Head of caudate nucleus (tissue), 42 donors: ENCODE results near the gene PKP4.

ENCODE experiments used
- DNase-seq, 42 donors: peaks; one replicate each; pipeline versions ENCODE4 v3.0.0 to v3.0.0-alpha.2; 2020 to 2021; ENCODE audit warnings: mixed read lengths in 7 of 42
- intact Hi-C: fragments of 100-400 bp; cut with DNase I; formaldehyde crosslinking; loops from one replicate; pipeline ENCODE4 v1.15.0; 2022

Gene PKP4

DNA sequence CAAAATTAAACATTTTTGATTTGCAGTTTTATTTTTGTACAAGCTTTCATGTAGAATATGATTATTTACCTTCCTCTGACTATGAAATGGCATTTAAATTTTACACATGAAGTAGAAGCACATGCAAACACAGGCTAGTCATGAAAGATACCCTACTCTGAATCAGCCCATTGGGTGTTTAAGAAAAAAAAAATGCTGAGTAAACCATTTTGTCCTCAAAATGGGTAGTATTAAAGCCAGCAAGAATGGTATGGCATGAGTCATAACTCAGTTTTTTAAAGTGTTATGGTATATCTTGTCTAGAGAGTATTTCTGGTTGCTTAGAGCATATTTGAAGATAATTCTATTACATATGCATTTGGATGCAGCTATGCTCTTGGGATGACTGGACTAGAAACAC, 55.0 kb downstream of the PKP4 start:
- intact Hi-C loops, result no loop called here
- no peak for DNase-seq

DNA sequence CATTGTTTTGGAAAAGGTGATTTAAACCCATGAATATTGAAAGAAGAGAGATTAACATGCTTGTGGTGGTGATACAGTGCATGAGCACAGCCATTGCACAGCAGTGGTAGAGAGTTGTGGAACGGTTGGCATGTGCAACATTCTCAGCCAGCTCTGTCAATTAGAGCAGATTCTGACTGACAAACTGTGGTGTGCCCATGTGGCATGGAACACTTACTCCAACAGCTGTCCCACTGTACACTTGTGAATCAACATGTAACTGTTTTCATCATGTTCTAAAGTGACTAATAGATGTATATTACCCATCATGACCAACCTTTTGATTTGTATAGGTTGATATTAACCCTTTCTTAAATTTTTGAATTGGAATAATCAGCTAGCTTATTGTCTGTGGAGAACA, 55.6 kb downstream of the PKP4 start:
- intact Hi-C loops, result no loop called here
- no peak for DNase-seq

DNA sequence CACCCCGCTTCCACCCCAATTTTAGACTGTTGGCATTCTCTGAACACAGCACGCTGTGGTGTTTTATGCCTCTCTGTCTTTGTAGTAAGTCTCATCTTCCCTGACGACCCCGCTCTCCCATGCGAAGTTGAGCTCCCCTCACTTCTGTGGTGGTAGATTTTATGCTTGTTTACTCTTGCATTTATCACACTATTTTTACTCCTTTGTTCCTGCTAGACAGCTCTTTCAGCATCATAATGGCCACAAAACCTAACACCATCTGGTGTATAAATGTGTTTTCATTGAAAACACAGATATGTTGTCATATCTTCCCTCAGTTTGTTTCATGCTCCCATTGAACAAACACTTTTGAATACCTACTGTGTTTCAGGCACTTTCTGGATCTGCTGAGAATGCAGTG, 57.1 kb downstream of the PKP4 start:
- intact Hi-C loops, result no loop called here
- DNase-seq, result no peak

- intact Hi-C loops, result no loop called here
- no peak for DNase-seq
Observed at GRCh38 chr2:158518084-158518483, 61.3 kb downstream of the PKP4 start.

DNA sequence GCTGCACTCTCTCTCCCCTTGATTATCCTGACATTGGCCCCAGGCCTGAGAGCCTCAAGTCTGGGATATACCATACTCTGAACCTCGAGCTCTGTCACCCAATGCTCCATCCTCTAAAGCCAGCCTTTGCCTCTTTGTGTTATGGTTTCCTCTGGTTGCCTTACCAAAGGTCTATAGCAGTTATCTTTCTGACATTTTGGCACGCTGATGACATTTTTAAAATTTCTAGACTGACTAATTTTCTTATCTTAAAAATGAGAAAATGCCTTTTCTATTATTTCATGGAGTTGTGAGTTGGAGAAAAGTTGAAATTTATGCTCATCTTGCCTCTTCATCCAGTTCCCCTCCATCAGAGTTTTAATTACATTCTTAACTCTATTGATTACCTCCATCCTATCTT, 62.7 kb downstream of the PKP4 start:
- intact Hi-C loops, result no loop called here
- DNase-seq, result no peak

DNA sequence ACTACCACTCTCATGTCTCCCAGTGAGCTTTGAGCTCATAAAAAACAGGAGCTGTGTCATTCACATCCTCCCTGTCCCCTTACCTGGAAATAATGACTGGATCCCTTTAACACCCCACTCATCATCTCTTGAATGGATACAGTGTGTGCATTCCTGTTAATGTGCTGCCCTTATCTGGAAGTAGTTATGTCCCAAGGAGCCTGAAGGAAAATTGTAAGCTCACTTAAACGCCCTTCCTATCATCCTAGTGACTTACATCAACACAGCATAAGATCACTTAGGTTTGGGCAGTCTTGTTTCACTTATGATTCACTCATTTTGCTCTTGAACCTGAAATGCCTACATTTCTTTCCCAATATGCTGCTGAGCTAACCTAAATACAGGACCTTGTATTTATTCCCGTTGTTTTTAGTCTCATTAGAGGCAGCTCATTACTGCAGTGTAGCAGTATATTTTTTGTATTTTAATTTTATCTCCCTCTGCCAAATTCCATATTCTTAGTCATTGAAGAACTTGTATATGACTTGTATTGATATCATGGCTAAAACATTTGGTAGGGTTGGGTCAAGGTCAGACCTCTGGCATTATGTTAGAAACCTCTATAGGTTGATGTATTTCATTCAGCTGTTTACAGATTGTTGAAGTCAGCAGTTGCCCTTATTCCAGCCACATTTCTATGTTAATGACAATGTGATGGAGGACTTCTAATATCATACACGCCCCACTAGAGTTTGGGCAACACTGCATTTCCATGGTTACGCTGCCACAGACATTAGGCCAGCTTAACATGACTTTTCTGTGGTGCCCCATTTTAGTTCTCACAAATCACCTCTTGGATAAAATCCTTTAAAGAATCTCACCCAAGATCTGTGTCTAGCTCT, 72.9 kb downstream of the PKP4 start:
- no peak for DNase-seq
- intact Hi-C loops, result no loop called here

DNA sequence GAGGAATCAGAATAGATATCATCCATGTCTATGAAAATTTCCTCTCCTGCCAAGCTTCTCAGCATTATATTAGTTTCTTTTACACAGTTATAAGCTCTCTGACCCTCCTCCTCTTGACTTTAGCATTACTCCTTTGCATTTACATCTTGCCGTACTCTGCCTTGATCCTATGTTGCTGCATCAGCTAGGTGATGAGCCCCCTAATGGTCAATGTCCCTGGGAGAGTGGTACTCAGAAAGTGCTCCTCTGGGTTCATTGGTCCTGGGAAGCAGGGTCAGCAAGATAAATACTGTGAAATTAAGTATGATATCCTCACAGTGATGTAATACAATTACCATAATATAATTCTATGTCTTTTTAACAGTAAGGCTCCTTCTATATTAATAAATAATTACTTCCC, 74.1 kb downstream of the PKP4 start:
- intact Hi-C loops, result no loop called here

GRCh38 chr2:158533009-158533408, 76.3 kb downstream of the PKP4 start:
- no peak for DNase-seq
- intact Hi-C loops, result no loop called here

More for the DNA sequence above, 74.1 kb downstream of the PKP4 start:
- no peak for DNase-seq

DNA sequence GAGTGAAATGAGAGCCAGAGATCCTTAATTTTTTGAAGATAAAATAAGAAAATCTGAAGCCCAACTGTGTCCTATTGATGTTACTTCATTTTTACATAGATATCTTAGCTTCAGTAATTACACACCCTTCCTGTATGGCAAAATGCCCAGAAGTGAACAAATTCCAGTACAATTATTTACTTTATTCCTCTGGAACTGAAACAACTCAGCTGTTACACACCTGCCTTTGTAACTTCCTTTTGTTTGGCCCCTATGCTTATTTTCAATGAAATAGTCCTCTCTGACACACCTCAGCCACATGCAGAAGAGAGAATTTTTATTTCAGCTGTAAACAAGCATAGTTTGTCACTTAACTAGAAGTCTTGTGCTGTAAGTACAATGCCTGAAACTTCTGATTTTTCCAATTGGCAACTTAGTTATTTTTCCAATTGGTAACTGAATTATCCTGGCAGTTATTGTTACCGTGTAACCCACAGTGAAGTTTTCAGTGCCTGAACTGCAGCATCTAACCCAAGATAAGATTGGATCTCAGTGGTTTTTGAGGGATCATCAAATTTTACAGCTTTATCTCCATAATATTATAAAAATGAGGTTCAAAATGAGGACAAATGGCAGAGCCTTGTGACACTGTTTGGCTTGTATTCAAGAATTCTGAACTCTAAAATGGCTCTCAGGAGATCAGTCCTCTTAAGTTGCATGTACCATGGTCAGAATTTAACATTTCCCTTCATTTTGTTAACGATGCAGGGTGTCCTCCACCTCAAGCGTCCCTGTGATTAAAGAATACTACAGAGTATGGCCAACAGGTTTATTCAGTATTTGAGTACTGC, 82.6 kb downstream of the PKP4 start:
- intact Hi-C loops, result no loop called here
- DNase-seq, result no peak

DNA sequence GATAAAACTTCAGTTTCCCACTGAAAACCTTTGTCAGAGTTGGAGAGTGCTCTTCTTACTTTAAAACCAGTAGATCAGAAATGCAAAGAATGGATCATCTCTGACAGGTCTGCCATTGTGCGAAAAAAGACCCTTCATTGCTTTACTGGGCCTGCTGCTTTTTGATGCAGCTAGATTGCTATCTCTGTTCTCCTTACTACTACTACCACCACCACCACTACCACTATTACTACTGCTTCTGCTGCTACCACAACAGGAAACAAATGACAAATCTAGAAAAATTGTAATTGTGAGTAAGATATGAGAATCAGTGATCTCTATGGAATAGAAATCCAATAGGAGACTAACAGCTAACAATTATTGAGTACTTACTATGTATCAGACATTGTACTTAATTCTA, 85.8 kb downstream of the PKP4 start:
- intact Hi-C loops, result no loop called here
- DNase-seq, result no peak

DNA sequence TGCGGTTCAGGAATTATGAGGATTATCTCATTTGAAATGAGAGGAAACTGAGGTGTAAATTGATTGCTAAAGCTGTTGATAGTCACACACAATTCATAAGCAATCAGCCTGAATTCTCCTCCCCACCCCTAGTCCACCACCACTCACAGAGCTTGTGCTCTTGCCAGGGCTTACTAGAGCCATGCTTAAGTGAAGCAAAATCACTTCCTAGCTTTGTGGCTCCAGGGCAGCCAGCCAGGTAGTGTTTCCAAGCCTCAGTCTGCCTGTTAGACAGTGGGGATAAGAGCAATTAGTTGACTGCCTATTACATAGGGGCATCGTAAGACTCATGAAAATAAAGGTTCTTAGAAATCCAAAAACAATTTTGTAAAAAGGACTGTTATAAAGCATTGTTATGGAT, 87.2 kb downstream of the PKP4 start:
- intact Hi-C loops, result no loop called here
- no peak for DNase-seq

GRCh38 chr2:158544998-158545397, 88.2 kb downstream of the PKP4 start:
- intact Hi-C loops, result no loop called here
- DNase-seq, result no peak

DNA sequence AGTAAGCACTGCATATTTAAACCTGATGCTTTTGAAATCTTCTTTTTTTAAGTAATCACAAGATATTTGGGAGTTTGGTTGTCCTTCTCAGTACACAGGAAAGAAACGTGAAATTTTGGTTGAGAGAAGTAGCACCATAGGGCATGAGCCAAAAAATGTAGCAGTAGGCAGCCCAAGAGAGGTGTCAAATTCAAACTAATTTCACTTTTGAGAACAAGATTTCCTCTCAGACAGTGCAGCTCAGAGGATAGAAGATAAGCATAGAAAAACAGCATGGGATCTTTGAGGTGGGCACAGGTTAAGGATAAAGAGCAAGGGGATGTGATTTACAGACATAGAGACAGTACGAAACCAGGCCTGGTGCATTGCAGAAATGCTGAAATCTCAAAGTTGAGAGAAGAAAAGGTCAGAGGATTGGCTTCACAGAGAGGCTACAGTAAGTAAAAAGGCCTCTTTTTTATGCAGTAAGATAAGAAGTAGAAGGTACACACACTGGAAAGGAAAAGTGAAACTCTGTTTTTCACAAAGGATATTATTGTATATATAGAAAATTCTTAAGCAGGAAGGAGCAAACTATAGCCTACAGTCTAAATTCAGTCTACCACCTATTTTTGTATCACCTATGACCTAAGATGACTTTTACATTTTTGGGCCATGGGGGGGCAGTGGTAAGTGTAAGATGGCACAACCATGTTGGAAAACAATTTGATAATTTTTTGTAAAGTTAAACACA, 89.8 kb downstream of the PKP4 start:
- no peak for DNase-seq
- intact Hi-C loops, result no loop called here

DNA sequence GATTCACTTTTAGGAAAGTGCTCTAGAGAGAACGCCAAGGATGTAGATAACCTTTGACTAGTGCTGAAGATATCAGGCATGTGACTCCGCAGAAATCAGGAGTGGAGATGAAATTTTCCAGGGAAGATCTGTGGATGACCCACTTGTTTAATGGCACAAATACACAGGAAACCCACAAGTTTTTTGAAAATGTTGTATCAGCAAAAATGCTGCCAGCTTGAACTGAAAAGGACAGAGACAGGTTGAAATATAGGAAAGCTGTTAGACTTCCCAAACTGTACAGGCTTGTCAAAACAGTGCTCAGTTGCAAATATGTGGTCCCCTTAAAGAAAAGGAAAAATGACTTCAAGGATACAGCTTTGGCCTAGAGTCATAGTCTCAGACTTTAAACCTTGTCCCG, 96.5 kb downstream of the PKP4 start:
- no peak for DNase-seq
- intact Hi-C loops, result no loop called here

DNA sequence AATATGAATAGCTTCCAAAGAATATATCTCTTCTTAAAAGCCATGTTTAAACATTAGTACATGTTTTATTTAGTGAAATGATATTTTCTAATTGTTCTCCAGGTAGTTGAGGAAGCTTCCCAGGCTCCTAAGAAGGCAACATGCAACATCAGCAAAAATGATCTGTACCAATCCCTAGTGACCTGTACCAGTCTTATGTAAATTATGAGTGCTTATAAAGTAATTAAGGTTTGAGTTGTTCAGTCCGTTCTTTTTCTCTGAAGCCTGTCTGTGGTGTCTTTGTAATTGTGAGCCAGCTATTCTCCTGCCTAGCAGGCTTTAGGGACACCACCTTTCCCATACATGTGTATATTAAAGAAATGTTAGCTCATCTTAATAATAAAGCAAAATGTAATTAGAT, 98.2 kb downstream of the PKP4 start:
- DNase-seq, result no peak

DNA sequence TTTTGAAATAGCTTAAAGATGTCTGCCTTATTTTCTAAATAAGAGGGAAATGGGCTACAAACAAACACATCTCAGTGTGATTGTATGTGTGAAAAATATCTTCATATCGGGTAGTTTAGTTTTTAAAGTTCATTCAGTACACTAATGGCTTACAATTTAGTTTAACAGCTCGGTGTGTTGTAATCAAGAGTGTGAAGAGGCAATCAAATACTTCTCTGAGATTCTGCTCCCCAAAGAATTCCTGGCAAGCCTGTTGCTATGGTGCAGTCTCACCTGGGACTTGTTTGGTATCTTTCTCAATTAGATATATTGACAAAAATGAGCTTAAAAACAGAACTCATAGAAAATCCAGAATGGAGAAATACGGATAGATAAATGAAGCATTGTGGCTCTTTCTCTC, 99.4 kb downstream of the PKP4 start:
- intact Hi-C loops, result no loop called here
- DNase-seq, result no peak

More for the DNA sequence above, 98.2 kb downstream of the PKP4 start:
- intact Hi-C loops, result no loop called here

DNA sequence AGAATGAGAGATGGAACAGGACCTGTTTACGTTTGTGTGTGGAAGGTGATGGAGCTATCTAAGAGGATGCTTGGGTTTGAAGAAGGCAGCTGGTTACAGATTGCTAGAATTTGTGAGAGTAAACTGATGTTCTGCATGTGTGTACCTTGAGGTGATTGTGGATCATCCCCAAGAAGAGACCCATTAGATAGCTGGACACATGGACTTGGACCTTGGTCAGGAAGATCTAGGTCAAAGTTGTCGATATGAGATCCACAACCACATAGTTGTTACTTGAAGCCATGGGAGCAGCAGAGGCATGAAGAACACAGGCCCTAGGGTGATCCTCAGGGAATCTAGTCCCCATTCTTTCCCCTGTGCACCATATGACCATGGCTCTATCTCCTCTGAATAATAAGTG, 101.0 kb downstream of the PKP4 start:
- intact Hi-C loops, result no loop called here

GRCh38 chr2:158559252-158559651, 102.5 kb downstream of the PKP4 start:
- intact Hi-C loops, result no loop called here
- no peak for DNase-seq

More for the DNA sequence above, 101.0 kb downstream of the PKP4 start:
- no peak for DNase-seq

DNA sequence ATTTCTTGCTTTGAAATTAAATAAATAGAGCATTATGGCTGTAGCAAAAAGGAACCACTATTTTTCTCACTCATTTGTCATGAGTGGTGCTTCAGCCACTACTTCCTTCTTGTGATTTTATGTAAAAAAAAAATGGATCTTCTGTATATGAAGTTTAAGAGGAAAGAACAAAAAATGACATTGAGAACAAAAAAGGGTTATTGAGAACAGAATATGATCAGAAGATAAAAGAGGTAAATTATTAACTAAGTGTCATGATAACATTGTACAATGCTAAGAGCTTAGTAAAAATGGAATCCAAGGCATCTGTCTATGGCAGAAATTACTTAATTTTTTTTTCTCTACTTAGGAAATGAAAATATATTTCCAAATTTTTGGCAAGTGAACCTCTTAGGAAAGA, 103.5 kb downstream of the PKP4 start:
- intact Hi-C loops, result no loop called here
- DNase-seq, result no peak

DNA sequence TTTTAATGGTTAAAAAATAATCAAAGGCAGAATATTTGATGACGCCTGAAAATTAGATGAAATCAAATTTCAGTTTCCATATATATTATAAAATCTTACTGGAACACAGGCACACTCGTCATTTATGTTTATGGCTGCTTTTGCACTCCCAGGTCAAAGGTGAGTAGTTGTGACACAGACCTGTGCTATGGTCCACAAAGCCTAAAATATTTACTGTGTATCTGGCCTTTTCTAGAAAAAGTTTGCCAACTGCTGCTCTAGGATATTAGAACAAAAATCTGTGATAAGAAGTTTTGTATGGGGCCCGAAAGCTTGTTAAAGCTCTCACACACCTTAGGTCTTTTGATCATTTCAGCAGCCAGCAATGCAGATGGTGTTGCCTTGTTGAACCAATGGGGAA, 104.3 kb downstream of the PKP4 start:
- no peak for DNase-seq
- intact Hi-C loops, result no loop called here
